ENCODE measurements around the gene RNF187. TPM values are rescaled to one million over a fixed set of nuclear protein-coding genes. Genes with fewer than 3 reads are reported as not detected.

RNF187 gene
- total RNA-seq, 1 donor from 2014 or later: 201 TPM

DNA sequence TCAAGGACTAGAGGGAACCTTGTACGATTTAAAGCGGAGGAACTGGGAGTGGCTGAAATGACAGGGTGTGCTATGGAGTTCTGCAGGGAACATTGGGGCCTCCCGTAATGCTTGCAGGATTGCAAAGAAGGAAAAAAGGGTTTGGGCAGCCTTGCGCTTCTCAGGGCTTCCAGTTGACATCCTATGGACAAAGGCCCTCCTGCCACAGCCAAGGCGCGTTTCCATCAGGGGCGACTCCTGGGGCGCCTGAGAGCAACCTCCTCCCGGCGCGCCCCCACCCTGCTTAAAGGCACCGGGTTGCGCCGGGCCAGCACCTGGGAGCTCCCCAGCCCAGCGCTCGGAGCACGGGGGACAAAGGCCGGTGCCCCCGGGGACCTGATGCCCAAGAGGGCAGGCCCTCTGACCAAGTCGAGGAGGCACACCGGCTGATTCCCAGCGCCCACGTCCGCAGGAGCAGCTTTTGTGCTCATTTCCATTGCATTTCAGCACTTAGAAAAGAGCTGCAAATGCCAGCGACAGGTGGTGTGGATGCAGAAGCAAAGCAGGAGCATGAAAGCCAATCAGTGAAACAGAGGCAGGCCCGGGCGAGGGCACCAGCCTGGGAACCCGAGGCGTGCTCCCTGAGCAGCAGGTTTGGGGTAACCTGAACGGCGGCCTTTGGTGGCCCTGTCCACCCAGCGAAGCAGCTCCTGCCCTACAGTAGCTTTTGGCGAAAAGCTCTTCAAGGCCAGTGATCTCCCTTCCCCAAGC, 17.6 kb upstream of the RNF187 start:
- TF ChIP-seq CTCF (IDR thresholded peaks at IDR 0.05; ENCODE audit: partially characterized antibody, unreplicated experiment): no peak
- DNase-seq: no peak
- H3K36me3 Mint-ChIP-seq (ENCODE audit: unreplicated experiment): no peaks in the 10 kb centered on the region
- H3K4me3 Mint-ChIP-seq (ENCODE audit: unreplicated experiment): no peak overlapping the region
- peaks cover 2% of the 10 kb centered on the region for H3K9me3 Mint-ChIP-seq (ENCODE audit: unreplicated experiment)
- no peak overlapping the region for H3K27ac Mint-ChIP-seq (ENCODE audit: unreplicated experiment)
- H3K27me3 Mint-ChIP-seq (ENCODE audit: unreplicated experiment): peaks cover 10% of the 10 kb centered on the region
- H3K4me1 Mint-ChIP-seq (ENCODE audit: low read depth, unreplicated experiment): peaks cover 7% of the 10 kb centered on the region

DNA sequence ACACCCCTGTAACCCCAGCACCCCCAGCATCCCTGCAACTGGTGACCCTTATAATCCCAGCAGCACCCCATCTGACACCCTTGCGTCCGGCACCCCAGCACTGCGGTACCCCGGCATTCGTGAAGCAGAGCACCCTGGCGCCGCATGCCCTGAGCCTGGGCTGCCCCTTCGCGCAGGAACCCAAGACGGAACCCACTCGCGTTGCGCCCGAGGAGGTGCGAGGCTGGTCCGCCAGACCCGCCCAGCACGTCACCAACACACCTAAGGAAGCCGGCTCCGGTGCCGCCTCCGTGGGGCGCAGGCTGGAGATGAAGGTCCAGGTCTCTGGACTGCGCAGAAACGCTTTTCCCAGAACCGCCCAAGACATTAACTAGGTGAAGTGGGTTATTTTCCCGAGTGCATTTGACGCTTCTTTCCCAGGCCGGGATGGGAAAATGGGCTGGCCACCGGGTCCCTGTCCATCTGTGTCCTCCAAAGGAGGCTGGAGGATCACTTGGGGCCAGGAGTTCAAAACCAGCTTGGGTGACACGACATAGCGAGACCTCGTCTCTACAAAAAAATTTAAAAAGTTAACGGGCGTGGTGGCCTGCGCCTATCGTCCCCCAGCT, 15.9 kb upstream of the RNF187 start:
- DNase-seq: no peak
- no peaks in the 10 kb centered on the region for H3K36me3 Mint-ChIP-seq (ENCODE audit: unreplicated experiment)
- peaks cover 2% of the 10 kb centered on the region for H3K4me1 Mint-ChIP-seq (ENCODE audit: low read depth, unreplicated experiment)
- H3K27ac Mint-ChIP-seq (ENCODE audit: unreplicated experiment): no peak overlapping the region
- TF ChIP-seq CTCF (IDR thresholded peaks at IDR 0.05; ENCODE audit: partially characterized antibody, unreplicated experiment): no peak
- no peaks in the 10 kb centered on the region for H3K9me3 Mint-ChIP-seq (ENCODE audit: unreplicated experiment)
- H3K4me3 Mint-ChIP-seq (ENCODE audit: unreplicated experiment): no peak overlapping the region
- H3K27me3 Mint-ChIP-seq (ENCODE audit: unreplicated experiment): peaks cover 10% of the 10 kb centered on the region

GRCh38 chr1:228471762-228472398, 15.3 kb upstream of the RNF187 start:
- H3K36me3 Mint-ChIP-seq (ENCODE audit: unreplicated experiment): no peaks in the 10 kb centered on the region
- peaks cover 5% of the 10 kb centered on the region for H3K27me3 Mint-ChIP-seq (ENCODE audit: unreplicated experiment)
- no peak overlapping the region for H3K27ac Mint-ChIP-seq (ENCODE audit: unreplicated experiment)
- H3K4me1 Mint-ChIP-seq (ENCODE audit: low read depth, unreplicated experiment): peaks cover 3% of the 10 kb centered on the region
- H3K9me3 Mint-ChIP-seq (ENCODE audit: unreplicated experiment): no peaks in the 10 kb centered on the region
- H3K4me3 Mint-ChIP-seq (ENCODE audit: unreplicated experiment): no peak overlapping the region
- TF ChIP-seq CTCF (IDR thresholded peaks at IDR 0.05; ENCODE audit: partially characterized antibody, unreplicated experiment): peak; percentile 60
- no peak for DNase-seq

DNA sequence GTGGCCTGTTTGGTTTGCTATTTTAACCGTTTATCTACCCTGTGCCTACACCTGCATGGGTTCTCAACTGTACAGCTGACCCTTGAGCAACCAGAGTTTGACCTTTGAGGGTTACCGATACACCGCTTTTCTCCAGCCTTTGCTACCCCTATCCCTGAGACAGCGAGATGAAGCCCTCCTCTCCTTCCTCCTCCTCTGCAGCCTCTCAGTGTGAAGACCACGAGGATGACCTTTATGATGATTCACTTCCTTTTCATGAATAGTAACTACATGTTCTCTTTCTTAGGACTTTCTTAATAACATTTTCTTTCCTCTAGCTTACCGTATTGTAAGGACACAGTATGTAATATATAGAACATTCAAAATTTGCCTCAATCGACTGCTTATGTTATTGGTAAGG, 14.5 kb upstream of the RNF187 start:
- H3K27me3 Mint-ChIP-seq (ENCODE audit: unreplicated experiment): peaks cover 4% of the 10 kb centered on the region

More for the DNA sequence above, 14.5 kb upstream of the RNF187 start:
- no peaks in the 10 kb centered on the region for H3K9me3 Mint-ChIP-seq (ENCODE audit: unreplicated experiment)
- H3K36me3 Mint-ChIP-seq (ENCODE audit: unreplicated experiment): no peaks in the 10 kb centered on the region
- H3K4me1 Mint-ChIP-seq (ENCODE audit: low read depth, unreplicated experiment): peaks cover 9% of the 10 kb centered on the region
- no peak overlapping the region for H3K27ac Mint-ChIP-seq (ENCODE audit: unreplicated experiment)
- no peak for DNase-seq
- TF ChIP-seq CTCF (IDR thresholded peaks at IDR 0.05; ENCODE audit: partially characterized antibody, unreplicated experiment): no peak
- H3K4me3 Mint-ChIP-seq (ENCODE audit: unreplicated experiment): no peak overlapping the region
